SU-DHL-6 (cell line): ENCODE results near the gene E2F3.

ENCODE experiments used
- H2AFZ ChIP-seq: fragments of 200-600 bp; sonication (generic); 2 replicates; pipeline ENCODE4 v1.6.1; 2014; ENCODE audit warnings: low read depth, mild to moderate bottlenecking, moderate library complexity, mixed read lengths, antibody characterized with exemption, low read length; ENCODE audit not compliant: severe bottlenecking
- H3F3A ChIP-seq: fragments of 200-600 bp; shearing (Covaris generic); 2 replicates; pipeline ENCODE4 v1.6.0; 2016; ENCODE audit warnings: antibody characterized with exemption, mild to moderate bottlenecking; ENCODE audit not compliant: insufficient read depth
- H3K27ac ChIP-seq: fragments of 200-600 bp; sonication (generic); 2 replicates; pipeline ENCODE4 v1.5.1; 2016; ENCODE audit warnings: low read depth, mild to moderate bottlenecking, low read length, moderate library complexity, mixed read lengths
- H3K27me3 ChIP-seq: fragments of 200-600 bp; sonication (generic), shearing (Covaris generic); 2 replicates; pipeline ENCODE4 v1.6.0; 2014; ENCODE audit warnings: mild to moderate bottlenecking, low read length
- H3K36me3 ChIP-seq: fragments of 200-600 bp; sonication (generic); 2 replicates; pipeline ENCODE4 v1.6.1; 2014; ENCODE audit warnings: mild to moderate bottlenecking, low read length, mixed read lengths
- H3K4me2 ChIP-seq: fragments of 300-600, 200-600 bp; shearing (Covaris generic), sonication (generic); 2 replicates; pipeline ENCODE4 v1.6.0; 2014; ENCODE audit warnings: low read length, low read depth, mild to moderate bottlenecking; ENCODE audit not compliant: poor library complexity, severe bottlenecking
- H3K4me3 ChIP-seq: fragments of 200-600 bp; sonication (generic); 2 replicates; pipeline ENCODE4 v1.5.1; 2014; ENCODE audit warnings: antibody characterized with exemption, low read length, mild to moderate bottlenecking, mixed read lengths; ENCODE audit not compliant: insufficient read depth, poor library complexity, severe bottlenecking
- H3K79me2 ChIP-seq: fragments of 200-600 bp; sonication (generic); 2 replicates; pipeline ENCODE4 v1.6.1; 2014; ENCODE audit warnings: mild to moderate bottlenecking, low read length, moderate library complexity; ENCODE audit not compliant: insufficient read depth
- H3K9ac ChIP-seq: fragments of 200-600 bp; sonication (generic); 2 replicates; pipeline ENCODE4 v1.7.0; 2014; ENCODE audit warnings: mild to moderate bottlenecking, low read length
- H3K9me2 ChIP-seq: fragments of 200-600 bp; sonication (generic); replicated peaks from 2 replicates; pipeline ENCODE4 v1.6.1; 2014; ENCODE audit warnings: low read length; ENCODE audit not compliant: insufficient read depth
- H3K9me3 ChIP-seq: fragments of 200-600 bp; sonication (generic); 2 replicates; pipeline ENCODE4 v1.6.1; 2014; ENCODE audit warnings: low read length, mixed read lengths; ENCODE audit not compliant: insufficient read depth
- H4K20me1 ChIP-seq: fragments of 200-600 bp; sonication (generic); 2 replicates; pipeline ENCODE4 v1.6.1; 2014; ENCODE audit warnings: low read depth, mild to moderate bottlenecking, antibody characterized with exemption, low read length, moderate library complexity, mixed read lengths
- EZH2phosphoT487 ChIP-seq: fragments of 200-600 bp; sonication (generic), shearing (Covaris generic); conservative IDR thresholded peaks from 2 replicates; pipeline ENCODE4 v1.6.1; 2018; ENCODE audit warnings: mild to moderate bottlenecking, antibody characterized with exemption, low read length, moderate library complexity, mixed read lengths
- TF ChIP-seq, protein P1 (sequence below): fragments of 200-600 bp; sonication (generic); IDR thresholded peaks from one replicate; pipeline ENCODE4 v1.5.1; 2017; ENCODE audit warnings: antibody characterized with exemption, mild to moderate bottlenecking, low read length, moderate library complexity; ENCODE audit not compliant: insufficient read depth, poor library complexity, severe bottlenecking

Gene E2F3

GRCh38 chr6:20364327-20364726, 37.4 kb upstream of the E2F3 start:
- Histone ChIP-seq H4K20me1 (no peaks in the 10 kb centered on the region), H3K36me3 (no peaks in the 10 kb centered on the region), H3K27ac (no peak overlapping the region), H3K4me2 (no peak overlapping the region), H3K9ac (no peak overlapping the region), H2AFZ (no peak overlapping the region), H3K4me3 (no peak overlapping the region), H3K9me2 (no peaks in the 10 kb centered on the region), H3F3A (no peaks in the 10 kb centered on the region), H3K27me3 (no peaks in the 10 kb centered on the region), H3K9me3 (no peaks in the 10 kb centered on the region), H3K79me2 (no peaks in the 10 kb centered on the region)
- TF ChIP-seq, protein P1, sequence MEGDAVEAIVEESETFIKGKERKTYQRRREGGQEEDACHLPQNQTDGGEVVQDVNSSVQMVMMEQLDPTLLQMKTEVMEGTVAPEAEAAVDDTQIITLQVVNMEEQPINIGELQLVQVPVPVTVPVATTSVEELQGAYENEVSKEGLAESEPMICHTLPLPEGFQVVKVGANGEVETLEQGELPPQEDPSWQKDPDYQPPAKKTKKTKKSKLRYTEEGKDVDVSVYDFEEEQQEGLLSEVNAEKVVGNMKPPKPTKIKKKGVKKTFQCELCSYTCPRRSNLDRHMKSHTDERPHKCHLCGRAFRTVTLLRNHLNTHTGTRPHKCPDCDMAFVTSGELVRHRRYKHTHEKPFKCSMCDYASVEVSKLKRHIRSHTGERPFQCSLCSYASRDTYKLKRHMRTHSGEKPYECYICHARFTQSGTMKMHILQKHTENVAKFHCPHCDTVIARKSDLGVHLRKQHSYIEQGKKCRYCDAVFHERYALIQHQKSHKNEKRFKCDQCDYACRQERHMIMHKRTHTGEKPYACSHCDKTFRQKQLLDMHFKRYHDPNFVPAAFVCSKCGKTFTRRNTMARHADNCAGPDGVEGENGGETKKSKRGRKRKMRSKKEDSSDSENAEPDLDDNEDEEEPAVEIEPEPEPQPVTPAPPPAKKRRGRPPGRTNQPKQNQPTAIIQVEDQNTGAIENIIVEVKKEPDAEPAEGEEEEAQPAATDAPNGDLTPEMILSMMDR: no peak
- TF ChIP-seq EZH2phosphoT487: no peak

DNA sequence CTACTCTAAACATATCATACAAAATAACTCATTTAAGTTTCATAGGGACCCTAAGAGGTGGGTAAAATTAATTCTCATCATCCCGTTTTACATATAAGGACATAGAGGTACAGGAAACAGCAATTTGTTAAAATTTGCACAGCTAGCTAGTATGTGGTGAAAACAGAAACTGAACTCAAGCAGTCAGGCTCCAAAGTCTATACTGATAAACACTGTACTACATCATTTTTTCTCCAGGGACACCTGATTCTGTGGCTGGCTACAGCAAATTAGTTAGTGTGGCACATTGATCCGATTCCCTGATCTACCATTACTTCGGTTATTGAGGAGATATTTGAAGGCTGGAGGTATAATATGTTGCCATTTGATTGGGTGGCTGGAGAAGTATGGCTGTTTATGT, 36.2 kb upstream of the E2F3 start:
- H3K4me3 ChIP-seq: no peak overlapping the region
- no peaks in the 10 kb centered on the region for H3K9me2 ChIP-seq
- H4K20me1 ChIP-seq: no peaks in the 10 kb centered on the region
- H3F3A ChIP-seq: no peaks in the 10 kb centered on the region
- H3K79me2 ChIP-seq: no peaks in the 10 kb centered on the region
- H3K27me3 ChIP-seq: no peaks in the 10 kb centered on the region
- no peaks in the 10 kb centered on the region for H3K36me3 ChIP-seq
- TF ChIP-seq, protein P1: no peak
- no peak for TF ChIP-seq EZH2phosphoT487
- no peak overlapping the region for H3K27ac ChIP-seq
- H3K9ac ChIP-seq: no peak overlapping the region
- no peak overlapping the region for H2AFZ ChIP-seq
- no peak overlapping the region for H3K4me2 ChIP-seq
- no peaks in the 10 kb centered on the region for H3K9me3 ChIP-seq

GRCh38 chr6:20366082-20366830, 35.4 kb upstream of the E2F3 start:
- Histone ChIP-seq H4K20me1 (no peaks in the 10 kb centered on the region), H3K4me3 (no peak overlapping the region), H3K9me2 (no peaks in the 10 kb centered on the region), H3K9ac (no peak overlapping the region), H3K4me2 (no peak overlapping the region), H3F3A (no peaks in the 10 kb centered on the region), H3K36me3 (no peaks in the 10 kb centered on the region), H3K9me3 (no peaks in the 10 kb centered on the region), H3K27ac (no peak overlapping the region), H3K79me2 (no peaks in the 10 kb centered on the region), H2AFZ (peak overlapping the region; percentile 16), H3K27me3 (no peaks in the 10 kb centered on the region)
- no peak for TF ChIP-seq EZH2phosphoT487
- TF ChIP-seq, protein P1: no peak
